GM06990 (cell line): ENCODE results near the gene SIRT4.

ENCODE experiments used
- DNase-seq: peaks from one replicate; pipeline ENCODE4 v3.0.0-alpha.2; 2011; ENCODE audit not compliant: insufficient read length; ENCODE audit errors: extremely low read depth
- H3K27me3 ChIP-seq: replicated peaks from 2 replicates; pipeline ENCODE4 v1.6.0; 2011; ENCODE audit warnings: low read length; ENCODE audit not compliant: control insufficient read depth, insufficient read depth
- H3K36me3 ChIP-seq: 2 replicates; pipeline ENCODE4 v1.5.1; 2011; ENCODE audit warnings: low read length; ENCODE audit not compliant: control insufficient read depth, insufficient read depth
- H3K4me3 ChIP-seq: replicated peaks from 2 replicates; pipeline ENCODE4 v1.5.1; 2011; ENCODE audit warnings: low read depth, mild to moderate bottlenecking, control low read depth, low read length
- TF ChIP-seq, protein P1 (sequence below): IDR thresholded peaks from 2 replicates; pipeline ENCODE4 v1.5.1; 2011; ENCODE audit warnings: low read length, control low read depth, mild to moderate bottlenecking, inconsistent platforms; ENCODE audit not compliant: insufficient read depth, poor library complexity, severe bottlenecking

Gene SIRT4

DNA sequence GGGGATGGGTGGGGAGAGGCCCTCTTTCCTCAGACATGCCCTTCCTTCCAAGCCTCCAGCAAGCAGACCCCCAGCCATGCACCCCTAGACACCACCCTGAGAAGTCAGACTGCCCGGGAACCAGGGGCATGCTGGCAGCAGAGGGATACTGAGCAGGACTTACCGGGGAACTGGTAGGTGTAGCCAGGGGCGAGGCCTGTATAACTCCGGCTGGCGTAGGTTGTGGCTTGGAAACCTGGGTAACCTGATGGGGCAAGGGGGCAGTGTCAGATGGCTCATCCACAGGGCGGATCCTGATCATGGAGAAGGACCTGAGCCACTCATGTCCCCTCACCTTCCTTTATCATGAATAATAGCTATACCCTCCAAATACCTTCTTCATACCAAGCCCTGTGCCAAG, 51.0 kb downstream of the SIRT4 start:
- no peak overlapping the region for H3K4me3 ChIP-seq
- H3K36me3 ChIP-seq = no peaks in the 10 kb centered on the region
- TF ChIP-seq, protein P1, sequence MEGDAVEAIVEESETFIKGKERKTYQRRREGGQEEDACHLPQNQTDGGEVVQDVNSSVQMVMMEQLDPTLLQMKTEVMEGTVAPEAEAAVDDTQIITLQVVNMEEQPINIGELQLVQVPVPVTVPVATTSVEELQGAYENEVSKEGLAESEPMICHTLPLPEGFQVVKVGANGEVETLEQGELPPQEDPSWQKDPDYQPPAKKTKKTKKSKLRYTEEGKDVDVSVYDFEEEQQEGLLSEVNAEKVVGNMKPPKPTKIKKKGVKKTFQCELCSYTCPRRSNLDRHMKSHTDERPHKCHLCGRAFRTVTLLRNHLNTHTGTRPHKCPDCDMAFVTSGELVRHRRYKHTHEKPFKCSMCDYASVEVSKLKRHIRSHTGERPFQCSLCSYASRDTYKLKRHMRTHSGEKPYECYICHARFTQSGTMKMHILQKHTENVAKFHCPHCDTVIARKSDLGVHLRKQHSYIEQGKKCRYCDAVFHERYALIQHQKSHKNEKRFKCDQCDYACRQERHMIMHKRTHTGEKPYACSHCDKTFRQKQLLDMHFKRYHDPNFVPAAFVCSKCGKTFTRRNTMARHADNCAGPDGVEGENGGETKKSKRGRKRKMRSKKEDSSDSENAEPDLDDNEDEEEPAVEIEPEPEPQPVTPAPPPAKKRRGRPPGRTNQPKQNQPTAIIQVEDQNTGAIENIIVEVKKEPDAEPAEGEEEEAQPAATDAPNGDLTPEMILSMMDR = no peak
- no peak for DNase-seq
- no peaks in the 10 kb centered on the region; the same call in 1 of the 2 replicates for H3K27me3 ChIP-seq

DNA sequence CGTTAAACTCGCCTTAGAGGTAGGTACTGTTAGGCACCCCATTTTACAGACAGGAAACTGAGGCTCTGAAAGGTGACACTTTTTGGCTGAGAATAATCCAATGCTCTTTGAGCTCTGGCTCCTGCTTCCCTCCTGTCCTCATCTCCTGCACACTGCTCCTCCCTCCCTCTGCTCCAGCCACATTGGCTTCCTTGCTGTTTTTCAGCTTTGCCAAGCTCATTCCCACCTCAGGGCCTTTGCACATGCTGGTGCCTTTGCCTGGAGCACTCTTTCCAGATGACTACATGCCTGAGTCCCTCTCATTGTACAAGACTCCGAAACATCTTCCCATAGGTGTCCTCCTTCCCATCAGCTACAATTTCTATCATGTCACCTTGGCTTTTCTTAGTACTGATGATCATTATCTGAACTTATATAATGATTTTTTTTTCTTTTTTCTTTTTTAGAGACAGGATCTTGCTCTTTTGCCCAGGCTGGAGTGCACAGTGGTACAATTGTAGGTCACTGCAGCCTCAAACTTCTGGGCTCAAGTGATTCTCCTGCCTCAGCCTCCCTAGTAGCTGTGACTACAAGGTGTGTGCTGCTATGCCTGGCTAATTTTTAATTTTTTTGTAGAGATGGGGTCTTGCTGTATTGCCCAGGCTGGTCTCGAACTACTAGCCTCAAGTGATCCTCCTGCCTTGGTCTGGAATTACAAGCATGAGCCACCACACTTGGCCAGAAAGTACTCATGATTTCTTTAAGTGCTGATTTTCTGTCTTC, 51.6 kb downstream of the SIRT4 start:
- TF ChIP-seq, protein P1 = no peak

GRCh38 chr12:120356567-120357030, 54.5 kb downstream of the SIRT4 start:
- DNase-seq = peak; percentile 44
- TF ChIP-seq, protein P1 = peak; percentile 85
- no peaks in the 10 kb centered on the region; the same call in none of the 2 replicates for H3K27me3 ChIP-seq
- H3K36me3 ChIP-seq = no peaks in the 10 kb centered on the region
- no peak overlapping the region for H3K4me3 ChIP-seq

More for the DNA sequence above, 51.6 kb downstream of the SIRT4 start:
- no peak for DNase-seq
- no peak overlapping the region for H3K4me3 ChIP-seq
- no peaks in the 10 kb centered on the region for H3K36me3 ChIP-seq
- no peaks in the 10 kb centered on the region; the same call in none of the 2 replicates for H3K27me3 ChIP-seq

DNA sequence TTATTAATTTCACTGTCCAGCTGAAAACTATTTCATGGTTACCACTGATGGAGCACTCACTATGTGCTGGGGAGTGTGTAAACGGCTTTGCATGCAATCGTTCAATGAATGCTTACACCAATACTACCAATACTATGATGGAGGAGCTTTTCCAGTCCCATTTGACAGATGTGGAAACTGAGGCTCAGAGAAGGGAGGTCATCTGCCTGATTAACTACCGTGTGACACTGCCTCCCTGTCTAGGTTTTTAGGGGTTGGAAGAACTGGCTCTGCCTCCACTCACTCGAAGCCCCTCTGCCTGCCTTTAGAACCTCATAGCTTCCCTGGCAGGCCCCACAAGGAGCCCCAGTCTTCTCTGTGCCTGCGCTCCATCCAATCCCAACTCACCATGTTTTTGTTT, 55.0 kb downstream of the SIRT4 start:
- Histone ChIP-seq H3K4me3 (no peak overlapping the region), H3K27me3 (no peaks in the 10 kb centered on the region; the same call in none of the 2 replicates), H3K36me3 (no peaks in the 10 kb centered on the region)
- TF ChIP-seq, protein P1 = no peak
- DNase-seq = no peak

GRCh38 chr12:120358412-120359100, 56.4 kb downstream of the SIRT4 start:
- H3K36me3 ChIP-seq = no peaks in the 10 kb centered on the region

More at GRCh38 chr12:120358412-120359100, 56.4 kb downstream of the SIRT4 start:
- DNase-seq = no peak
- TF ChIP-seq, protein P1 = peak; percentile 11
- peaks cover 1% of the 10 kb centered on the region for H3K27me3 ChIP-seq
- H3K4me3 ChIP-seq = no peak overlapping the region
